GM21515 (cell line): ENCODE data around the gene NUP214.
"Not testable (repeated sequence)": the region's sequence is repeated elsewhere in the genome, so short reads cannot be mapped to it uniquely, and the experiment has no call there.

Experiments
- ATAC-seq: cut with Tn5 transposase; IDR thresholded peaks from one replicate; pipeline ENCODE4 v1.9.1; 2021; ENCODE audit not compliant: unreplicated experiment

Gene NUP214

DNA sequence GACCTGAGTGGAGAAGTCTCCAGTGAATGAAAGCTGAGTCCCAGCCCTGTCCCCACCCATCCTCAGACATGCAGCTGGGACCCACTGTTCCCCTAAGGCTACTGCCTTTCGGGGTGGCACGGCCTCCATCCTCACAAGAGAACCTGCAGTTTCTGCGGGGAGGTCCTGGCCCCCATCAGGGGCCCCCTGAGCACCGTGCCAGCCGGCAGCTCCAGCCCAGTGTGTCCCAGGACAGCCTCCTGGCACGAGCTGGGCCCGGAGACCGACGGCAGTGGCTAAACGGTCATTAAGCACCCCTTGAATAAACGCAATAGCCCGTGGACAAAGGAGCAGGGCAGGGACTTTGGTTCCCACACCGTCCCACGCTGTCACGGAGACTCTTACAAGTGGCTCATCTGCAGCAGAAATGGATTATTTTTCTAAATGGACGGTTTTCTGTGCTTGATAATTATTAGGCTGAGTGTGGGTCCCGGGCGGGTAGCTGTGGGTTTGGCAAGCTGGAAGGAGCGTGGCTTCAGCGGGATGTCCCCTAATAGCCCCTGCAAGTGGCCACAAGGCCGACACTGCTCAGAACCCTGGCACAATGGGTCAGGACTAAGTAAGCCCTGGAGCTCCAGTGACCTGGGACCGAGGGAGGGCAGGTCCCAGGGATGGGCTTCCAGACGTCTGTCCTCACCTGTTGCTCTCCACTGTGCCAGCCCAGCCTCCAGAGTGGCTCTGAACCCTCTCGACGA is 133.5 kb downstream of the NUP214 start:
- no peak for ATAC-seq

- no peak for ATAC-seq
Measured at GRCh38 chr9:131259432-131259898, 134.1 kb downstream of the NUP214 start.

DNA sequence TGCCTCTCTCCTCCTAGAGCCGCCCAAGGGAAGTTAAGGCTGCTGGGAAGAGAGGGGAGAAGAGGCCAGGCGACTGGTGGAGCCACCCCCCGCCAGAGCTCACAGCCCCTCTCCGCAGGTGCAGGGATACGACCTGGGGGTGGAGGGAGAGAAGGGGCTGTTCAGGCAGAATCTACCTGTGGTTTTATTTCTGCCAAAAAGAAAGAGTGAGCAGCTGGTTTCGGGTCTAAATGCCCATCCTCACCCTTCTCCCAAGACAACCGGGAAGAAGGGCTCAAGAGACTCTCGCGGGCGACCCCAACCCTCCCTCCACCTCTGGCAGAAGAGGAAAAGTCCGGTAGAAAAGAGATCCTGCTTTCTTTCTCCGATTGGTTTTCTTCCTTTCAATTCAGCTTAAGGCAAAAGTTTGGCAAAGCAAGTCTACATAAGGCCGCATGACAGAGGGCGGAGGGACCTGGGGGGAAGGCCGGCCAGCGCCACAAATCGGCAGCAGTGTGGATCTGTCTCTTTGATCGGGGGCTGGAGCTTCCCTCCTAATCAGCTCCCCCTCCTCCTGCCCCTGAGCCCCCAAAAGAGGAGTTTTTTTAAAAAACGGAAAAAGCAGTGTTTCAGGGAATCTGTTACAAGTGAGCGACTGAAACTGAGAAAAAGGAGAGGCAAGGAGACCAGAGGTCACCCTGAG is 134.7 kb downstream of the NUP214 start:
- no peak for ATAC-seq

GRCh38 chr9:131260751-131261452 is 135.5 kb downstream of the NUP214 start:
- ATAC-seq, result no peak

DNA sequence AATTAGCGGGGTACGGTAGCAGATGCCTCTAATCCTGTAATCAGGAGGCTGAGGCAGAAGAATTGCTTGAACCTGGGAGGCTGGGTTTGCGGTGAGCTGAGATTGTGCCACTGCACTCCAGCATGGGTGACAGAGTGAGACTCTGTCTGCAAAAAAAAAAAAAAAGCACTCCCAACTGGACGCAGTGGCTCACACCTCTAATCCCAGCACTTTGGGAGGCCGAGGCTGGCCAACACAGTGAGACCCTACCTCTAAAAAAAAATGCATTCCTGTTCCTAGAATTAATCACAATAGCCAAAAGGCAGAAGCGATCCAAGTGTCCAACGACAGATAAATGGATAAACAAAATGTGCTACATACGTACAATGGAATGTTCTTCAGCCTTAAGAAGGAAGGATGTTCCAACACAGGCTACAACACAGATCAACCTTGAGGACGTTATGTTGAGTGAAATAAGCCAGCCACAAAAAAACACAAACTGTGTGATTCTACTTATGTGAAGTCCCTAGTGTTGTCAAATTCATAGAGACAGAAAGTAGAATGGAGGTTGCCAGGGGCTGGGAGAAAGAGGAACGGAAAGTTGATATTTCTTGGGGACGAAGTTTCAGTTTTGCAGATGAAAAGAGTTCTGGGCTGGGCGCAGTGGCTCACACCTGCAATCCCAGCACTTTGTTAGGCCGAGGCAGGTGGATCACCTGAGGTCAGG is 137.1 kb downstream of the NUP214 start:
- ATAC-seq, result peak; percentile 48

- not testable (repeated sequence) for ATAC-seq
Measured at GRCh38 chr9:131263033-131263343, 137.6 kb downstream of the NUP214 start.

DNA sequence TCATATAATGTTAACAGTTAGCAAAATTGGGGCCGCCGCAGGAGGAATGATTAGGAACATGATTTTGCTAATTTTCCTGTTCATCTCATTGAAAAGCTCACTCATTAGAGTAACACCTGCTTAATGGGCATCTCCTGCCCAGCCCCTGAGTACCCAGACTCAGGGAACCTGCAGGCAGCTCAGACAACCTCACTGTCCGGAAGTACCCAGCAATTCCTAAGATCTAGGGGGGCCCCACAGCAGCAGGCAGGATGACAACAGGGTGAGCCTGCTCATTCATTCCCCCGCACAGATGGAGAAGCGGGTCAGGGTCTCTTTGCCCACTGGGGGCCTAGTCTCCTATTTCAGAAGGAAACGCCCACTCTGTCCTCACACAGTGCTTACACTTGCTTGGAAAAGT is 138.3 kb downstream of the NUP214 start:
- no peak for ATAC-seq

- ATAC-seq, result no peak
Measured at GRCh38 chr9:131264231-131264630, 138.8 kb downstream of the NUP214 start.

- ATAC-seq, result no peak
Measured at GRCh38 chr9:131266266-131267229, 141.2 kb downstream of the NUP214 start.

DNA sequence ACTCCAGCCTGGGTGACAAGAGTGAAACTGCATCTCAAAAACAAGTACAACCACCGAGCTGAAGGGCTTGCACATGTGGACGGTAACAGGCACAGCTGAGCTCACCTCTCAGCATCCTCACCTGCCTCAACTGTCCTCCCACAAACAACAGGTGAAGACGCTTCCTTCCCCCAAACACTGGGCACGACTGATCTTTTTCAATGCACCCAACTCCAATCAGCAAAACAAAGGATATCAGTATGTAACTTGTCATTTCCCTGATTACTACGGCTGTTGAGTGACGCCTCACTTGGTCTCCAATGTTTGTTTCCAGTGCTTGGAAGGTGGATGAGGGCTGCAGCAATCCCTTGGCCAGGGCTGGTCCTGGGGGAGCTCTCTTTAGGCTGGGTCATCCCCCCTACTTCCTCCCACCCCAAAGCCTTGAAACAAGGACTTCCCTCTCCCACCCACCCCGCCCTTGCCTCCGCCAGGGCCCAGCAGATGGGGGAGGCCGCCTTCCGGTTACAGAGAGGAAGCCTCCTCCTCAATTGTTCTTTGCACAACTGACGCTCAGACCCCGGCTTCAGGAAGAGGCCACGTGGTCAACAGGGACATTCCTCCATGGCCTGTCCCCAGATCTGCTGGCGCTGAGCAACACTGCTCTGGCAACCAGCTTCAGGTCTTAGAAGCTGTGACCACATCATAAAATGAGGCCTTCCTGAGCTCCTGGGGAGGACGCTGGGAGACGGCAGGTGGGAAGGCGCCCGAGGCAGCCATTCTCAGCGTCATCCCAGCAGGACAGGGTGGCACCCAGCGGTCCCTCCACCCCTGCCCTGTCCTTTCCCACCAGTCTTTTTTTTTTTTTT is 145.0 kb downstream of the NUP214 start:
- no peak for ATAC-seq

DNA sequence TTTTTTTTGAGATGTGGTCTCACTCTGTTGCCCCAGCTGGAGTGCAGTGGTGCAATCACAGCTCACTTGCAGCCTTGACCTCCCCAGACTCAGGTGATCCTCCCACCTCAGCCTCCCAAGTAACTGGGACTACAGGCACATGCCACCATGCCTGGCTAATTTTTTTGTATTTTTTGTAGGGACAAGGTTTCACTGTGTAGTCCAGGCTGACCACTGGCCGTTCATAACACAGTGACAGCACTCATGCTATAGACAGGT is 145.6 kb downstream of the NUP214 start:
- ATAC-seq, result not testable (repeated sequence)

DNA sequence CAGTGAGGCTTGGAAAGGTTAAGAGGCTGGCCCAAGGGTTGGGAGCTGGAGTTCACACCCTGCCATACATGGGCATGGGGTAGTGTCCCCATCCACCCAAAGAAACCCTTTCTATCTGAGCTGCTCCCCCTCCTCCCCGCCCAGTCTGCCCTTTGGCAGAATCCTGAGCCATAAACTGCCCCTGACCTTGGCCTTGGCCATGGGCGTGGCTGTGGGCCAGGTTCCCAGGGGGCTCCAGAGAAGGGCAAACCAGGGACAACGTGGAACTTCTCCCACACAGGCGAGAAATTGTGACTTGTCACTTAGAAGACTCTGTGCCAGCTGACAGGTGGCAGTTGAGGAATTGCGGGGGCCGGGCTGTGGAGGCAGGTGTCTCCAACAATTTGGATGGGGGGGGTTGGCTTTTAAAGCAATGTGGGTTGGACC is 146.1 kb downstream of the NUP214 start:
- no peak for ATAC-seq

- ATAC-seq, result no peak
Measured at GRCh38 chr9:131272212-131272611, 146.8 kb downstream of the NUP214 start.

- ATAC-seq, result no peak
Measured at GRCh38 chr9:131273146-131273855, 147.9 kb downstream of the NUP214 start.

DNA sequence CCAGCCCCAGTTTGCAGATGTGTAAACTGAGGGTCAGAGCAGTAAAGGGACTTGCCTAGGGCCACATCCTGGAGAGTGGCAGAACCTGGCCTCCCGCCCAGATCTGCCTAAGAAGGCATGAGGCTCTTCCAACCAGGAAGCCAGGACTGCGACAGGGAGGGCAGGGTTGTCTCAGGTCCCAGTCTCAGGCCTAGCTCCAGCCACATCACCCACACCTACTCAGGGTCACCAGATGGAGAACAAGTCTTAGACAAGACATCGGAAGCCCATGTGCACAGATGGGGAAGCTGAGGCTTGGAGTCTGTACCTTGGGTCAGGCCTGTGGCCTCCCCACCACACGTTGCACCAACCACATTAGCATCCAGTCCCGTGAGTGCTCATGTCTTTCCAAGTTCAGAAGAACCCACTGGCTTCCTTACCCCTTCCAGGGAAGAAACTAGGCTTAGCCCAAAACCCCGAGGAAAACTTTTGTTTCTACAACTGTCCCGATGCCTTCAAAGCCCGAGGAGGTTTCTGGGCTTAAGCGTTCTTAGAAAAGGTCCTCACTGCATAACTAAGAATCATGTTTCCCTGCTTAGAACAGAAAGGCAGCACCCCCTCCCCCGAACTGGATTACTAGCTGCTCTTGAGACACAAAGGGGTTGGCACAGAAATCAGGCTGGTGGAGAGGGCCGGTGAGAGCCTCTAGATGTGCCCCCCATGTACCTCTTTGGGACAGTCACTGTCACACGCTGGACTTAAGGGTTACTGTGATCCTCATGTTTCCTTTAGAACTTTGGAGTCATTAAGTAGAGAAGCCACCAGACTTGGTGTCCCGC is 148.7 kb downstream of the NUP214 start:
- no peak for ATAC-seq

GRCh38 chr9:131274674-131275331 is 149.4 kb downstream of the NUP214 start:
- no peak for ATAC-seq

GRCh38 chr9:131275332-131276093 is 150.1 kb downstream of the NUP214 start:
- no peak for ATAC-seq
